K562 (cell line): ENCODE measurements around the gene PIK3AP1.

Experiments used
- ATF3 ChIP-seq, 2 experiments: fragments of 450-650 bp in 1 of 2; sonication (generic) in 1 of 2; formaldehyde crosslinking in 1 of 2; IDR thresholded peaks in 1 of 2; conservative IDR thresholded peaks in 1 of 2; 2 replicates each; pipeline versions ENCODE4 v1.6.1 to v1.8.1; 2016 to 2023; ENCODE audit warnings: mild to moderate bottlenecking in 2 of 2, moderate library complexity in 2 of 2, inconsistent platforms in 1 of 2, missing genetic modification reagents in 1 of 2
- CTCF ChIP-seq, 3 experiments: IDR thresholded peaks in 2 of 3; conservative IDR thresholded peaks in 1 of 3; 2 replicates each; pipeline ENCODE4 v1.5.1; 2011 to 2012; ENCODE audit warnings: low read length in 3 of 3, mild to moderate bottlenecking in 3 of 3, control low read depth in 2 of 3, improper control_type of control experiment in 1 of 3, inconsistent platforms in 1 of 3, low read depth in 1 of 3, mixed read lengths in 1 of 3, moderate library complexity in 1 of 3; ENCODE audit not compliant: insufficient read depth in 2 of 3
- EZH2 ChIP-seq: IDR thresholded peaks from 2 replicates; pipeline ENCODE4 v1.6.1; 2012; ENCODE audit warnings: low read depth, mild to moderate bottlenecking, inconsistent platforms, low read length, borderline replicate concordance
- FOXM1 ChIP-seq, 2 experiments: fragments of 450-650 bp in 1 of 2; sonication (generic) in 1 of 2; formaldehyde crosslinking in 1 of 2; IDR thresholded peaks; 2 replicates each; pipeline versions ENCODE4 v1.6.1 to v1.9.0; 2017 to 2022; ENCODE audit warnings: low read depth in 2 of 2, mild to moderate bottlenecking in 2 of 2, missing genetic modification reagents in 1 of 2, moderate library complexity in 1 of 2
- KLF1 ChIP-seq: fragments of 450-650 bp; IDR thresholded peaks from 2 replicates; pipeline ENCODE4 v1.6.1; 2016; ENCODE audit warnings: missing genetic modification characterization, missing compliant biosample characterization
- NBN ChIP-seq: fragments of 450-650 bp; IDR thresholded peaks from 2 replicates; pipeline ENCODE4 v1.6.1; 2016; ENCODE audit warnings: low read depth, mild to moderate bottlenecking
- NFIC ChIP-seq: fragments of 450-650 bp; IDR thresholded peaks from 2 replicates; pipeline ENCODE4 v1.6.1; 2017; ENCODE audit warnings: mild to moderate bottlenecking, inconsistent platforms
- SLC30A9 ChIP-seq: fragments of 250-450 bp; sonication (Bioruptor Pico); IDR thresholded peaks from 2 replicates; pipeline ENCODE4 v1.8.0; 2022; ENCODE audit warnings: mild to moderate bottlenecking, moderate library complexity
- TCF7 ChIP-seq: sonication (generic); IDR thresholded peaks from 2 replicates; pipeline ENCODE4 v1.6.1; 2016; ENCODE audit warnings: antibody characterized with exemption, borderline replicate concordance
- ZNF696 ChIP-seq: fragments of 250-450 bp; sonication (Bioruptor Pico); conservative IDR thresholded peaks from 2 replicates; pipeline ENCODE4 v1.4.0; 2020; ENCODE audit warnings: mild to moderate bottlenecking, moderate library complexity
- ZNF780A ChIP-seq: fragments of 250-450 bp; sonication (Bioruptor Pico); IDR thresholded peaks from 2 replicates; pipeline ENCODE4 v1.5.0; 2021; ENCODE audit warnings: mild to moderate bottlenecking
- ZNF79 ChIP-seq: fragments of 250-450 bp; sonication (Bioruptor Pico); IDR thresholded peaks from 2 replicates; pipeline ENCODE4 v1.4.0; 2020; ENCODE audit warnings: low read depth, mild to moderate bottlenecking, moderate library complexity

GRCh38 chr10:96646751-96647166 is 73.6 kb downstream of the PIK3AP1 start:
- TF ChIP-seq FOXM1 (IDR thresholded peaks at IDR 0.05; ENCODE audit: low read depth) (no peak), FOXM1 (CRISPR knock-in tag; IDR thresholded peaks at IDR 0.05; ENCODE audit: low read depth) (no peak), EZH2 (no peak), ZNF780A (CRISPR knock-in tag) (no peak), TCF7 (no peak), SLC30A9 (CRISPR knock-in tag) (no peak), KLF1 (no peak), NBN (no peak), ZNF696 (CRISPR knock-in tag) (no peak), ATF3 (IDR thresholded peaks at IDR 0.05) (no peak), ATF3 (CRISPR knock-in tag; conservative IDR thresholded peaks at IDR 0.05) (no peak), CTCF (IDR thresholded peaks at IDR 0.05 in 2 of 3, conservative IDR thresholded peaks at IDR 0.05 in 1 of 3; ENCODE audit: insufficient read depth in 2 of 3, low read depth in 1 of 3, low read length in 3 of 3) (no peak), ZNF79 (CRISPR knock-in tag) (no peak), NFIC (no peak)
